Adrenal gland (tissue), 5 donors: Measurements from ENCODE around the gene CPVL.

Experiments used
- CTCF ChIP-seq, 6 experiments: fragments of 450-650 bp in 4 of 6; fragments of 200-600 bp in 2 of 6; sonication (generic) in 1 of 6; IDR thresholded peaks; 1 replicate in 5 of 6; 2 replicates in 1 of 6; pipeline versions ENCODE4 v1.5.1 to v1.8.0; 2016 to 2021; ENCODE audit warnings: antibody characterized with exemption in 6 of 6, mild to moderate bottlenecking in 2 of 6, moderate library complexity in 1 of 6
- POLR2A ChIP-seq, 2 donors: fragments of 450-650 bp; IDR thresholded peaks; one replicate each; pipeline ENCODE4 v1.6.1; 2017; ENCODE audit warnings: antibody characterized with exemption in 2 of 2, mild to moderate bottlenecking in 2 of 2, moderate library complexity in 1 of 2
- donor health status: DM: no; HTN: no; CAD: no.

- TF ChIP-seq CTCF (IDR thresholded peaks at IDR 0.05) (no peak), POLR2A (IDR thresholded peaks at IDR 0.05) (no peak)
These were observed 16.2 kb downstream of the CPVL start for GRCh38 chr7:29130096-29130495.
